OCI-LY1 (cell line): ENCODE results near the gene BABAM2.

Experiments used
- H2AFZ ChIP-seq: fragments of 200-600 bp; sonication (generic), shearing (Covaris generic); 2 replicates; pipeline ENCODE4 v1.6.0; 2014; ENCODE audit warnings: antibody characterized with exemption, mild to moderate bottlenecking, low read length
- H3F3A ChIP-seq: fragments of 200-600 bp; sonication (generic), shearing (Covaris generic); 2 replicates; pipeline ENCODE4 v1.6.0; 2014; ENCODE audit warnings: mild to moderate bottlenecking, antibody characterized with exemption, low read length, moderate library complexity; ENCODE audit not compliant: insufficient read depth
- H3K27ac ChIP-seq: fragments of 200-600 bp; sonication (generic); 2 replicates; pipeline ENCODE4 v1.5.1; 2014; ENCODE audit warnings: low read length, mixed run types, mild to moderate bottlenecking, low read depth; ENCODE audit not compliant: poor library complexity, severe bottlenecking
- H3K27me3 ChIP-seq: fragments of 200-600 bp; sonication (generic); 2 replicates; pipeline ENCODE4 v1.6.0; 2014; ENCODE audit warnings: antibody characterized with exemption, mild to moderate bottlenecking, low read length, moderate library complexity; ENCODE audit not compliant: insufficient read depth
- H3K36me3 ChIP-seq: fragments of 200-600 bp; sonication (generic); 2 replicates; pipeline ENCODE4 v1.6.1; 2014; ENCODE audit warnings: mild to moderate bottlenecking, antibody characterized with exemption, low read length, moderate library complexity, mixed read lengths; ENCODE audit not compliant: insufficient read depth
- H3K4me1 ChIP-seq: fragments of 200-600 bp; sonication (generic); 2 replicates; pipeline ENCODE4 v1.5.1; 2014; ENCODE audit warnings: mild to moderate bottlenecking, low read length, moderate library complexity; ENCODE audit not compliant: insufficient read depth, severe bottlenecking
- H3K4me2 ChIP-seq: fragments of 200-600 bp; sonication (generic), shearing (Covaris generic); 2 replicates; pipeline ENCODE4 v1.6.1; 2014; ENCODE audit warnings: low read length
- H3K4me3 ChIP-seq: fragments of 200-600 bp; sonication (generic); 2 replicates; pipeline ENCODE4 v1.5.1; 2014; ENCODE audit warnings: low read length, low read depth, mild to moderate bottlenecking, mixed read lengths; ENCODE audit not compliant: poor library complexity, severe bottlenecking
- H3K79me2 ChIP-seq: fragments of 200-600 bp; shearing (Covaris generic); 2 replicates; pipeline ENCODE4 v1.6.1; 2016; ENCODE audit warnings: mixed run types, low read length, mixed read lengths; ENCODE audit not compliant: insufficient read depth
- H3K9ac ChIP-seq: fragments of 200-600 bp; sonication (generic), shearing (Covaris generic); 2 replicates; pipeline ENCODE4 v1.6.1; 2014; ENCODE audit warnings: mild to moderate bottlenecking, low read length, mixed read lengths
- H3K9me2 ChIP-seq: fragments of 200-600 bp; sonication (generic), shearing (Covaris generic); 2 replicates; pipeline ENCODE4 v1.6.1; 2014; ENCODE audit warnings: low read depth, mild to moderate bottlenecking, low read length, mixed read lengths
- H3K9me3 ChIP-seq: fragments of 200-600 bp; shearing (Covaris generic); 2 replicates; pipeline ENCODE4 v1.6.1; 2014; ENCODE audit warnings: low read length, mixed read lengths
- H4K20me1 ChIP-seq: fragments of 200-600 bp; sonication (generic), shearing (Covaris generic); 2 replicates; pipeline ENCODE4 v1.6.0; 2016; ENCODE audit warnings: mild to moderate bottlenecking, low read length; ENCODE audit not compliant: insufficient read depth
- CTCF ChIP-seq: fragments of 200-600 bp; sonication (generic), shearing (Covaris generic); IDR thresholded peaks from 2 replicates; pipeline ENCODE4 v1.5.1; 2017; ENCODE audit warnings: mild to moderate bottlenecking, antibody characterized with exemption, low read length, moderate library complexity, mixed read lengths
- EZH2 ChIP-seq: fragments of 200-600 bp; sonication (generic), shearing (Covaris generic); IDR thresholded peaks from 2 replicates; pipeline ENCODE4 v1.8.0; 2017; ENCODE audit warnings: borderline replicate concordance, mixed run types, mild to moderate bottlenecking, antibody characterized with exemption, low read length, moderate library complexity, mixed read lengths

The BABAM2 gene

GRCh38 chr2:28283861-28284260, 393.3 kb downstream of the BABAM2 start:
- Histone ChIP-seq H3K79me2 (no peaks in the 10 kb centered on the region), H3K9ac (no peak overlapping the region), H2AFZ (no peak overlapping the region), H4K20me1 (no peaks in the 10 kb centered on the region), H3K4me2 (no peak overlapping the region), H3K36me3 (no peaks in the 10 kb centered on the region), H3K9me3 (no peaks in the 10 kb centered on the region), H3K4me3 (no peak overlapping the region), H3K4me1 (no peaks in the 10 kb centered on the region), H3K27me3 (no peaks in the 10 kb centered on the region), H3K27ac (no peak overlapping the region), H3F3A (no peaks in the 10 kb centered on the region), H3K9me2 (no peaks in the 10 kb centered on the region)
- TF ChIP-seq CTCF (no peak), EZH2 (no peak)

- Histone ChIP-seq H3K4me1 (no peaks in the 10 kb centered on the region), H3K4me2 (no peak overlapping the region), H3K9ac (no peak overlapping the region), H3K27ac (no peak overlapping the region), H3K36me3 (no peaks in the 10 kb centered on the region), H3K9me3 (no peaks in the 10 kb centered on the region), H3K79me2 (no peaks in the 10 kb centered on the region), H3F3A (no peaks in the 10 kb centered on the region), H3K4me3 (no peak overlapping the region), H4K20me1 (no peaks in the 10 kb centered on the region), H2AFZ (no peak overlapping the region), H3K27me3 (no peaks in the 10 kb centered on the region), H3K9me2 (no peaks in the 10 kb centered on the region)
- TF ChIP-seq EZH2 (no peak), CTCF (no peak)
Measured at GRCh38 chr2:28286678-28287077, 396.1 kb downstream of the BABAM2 start.

GRCh38 chr2:28287256-28287915, 396.9 kb downstream of the BABAM2 start:
- Histone ChIP-seq H4K20me1 (no peaks in the 10 kb centered on the region), H3K4me2 (no peak overlapping the region), H3K4me3 (no peak overlapping the region), H3K27me3 (no peaks in the 10 kb centered on the region), H3K79me2 (no peaks in the 10 kb centered on the region), H3K9me2 (no peaks in the 10 kb centered on the region), H3K9me3 (no peaks in the 10 kb centered on the region), H3K27ac (no peak overlapping the region), H3F3A (no peaks in the 10 kb centered on the region), H3K36me3 (no peaks in the 10 kb centered on the region), H3K4me1 (no peaks in the 10 kb centered on the region), H3K9ac (no peak overlapping the region), H2AFZ (no peak overlapping the region)
- TF ChIP-seq EZH2 = no peak
- TF ChIP-seq CTCF = no peak
